ENCODE measurements around the gene C17orf113. TPM values are rescaled to one million over a fixed set of nuclear protein-coding genes. Genes with fewer than 3 reads are reported as not detected.

Gene C17orf113
- total RNA-seq, 4 donors from 2014 or later: 1.6 to 8.6 (median 3.2) TPM; not detected in 1

DNA sequence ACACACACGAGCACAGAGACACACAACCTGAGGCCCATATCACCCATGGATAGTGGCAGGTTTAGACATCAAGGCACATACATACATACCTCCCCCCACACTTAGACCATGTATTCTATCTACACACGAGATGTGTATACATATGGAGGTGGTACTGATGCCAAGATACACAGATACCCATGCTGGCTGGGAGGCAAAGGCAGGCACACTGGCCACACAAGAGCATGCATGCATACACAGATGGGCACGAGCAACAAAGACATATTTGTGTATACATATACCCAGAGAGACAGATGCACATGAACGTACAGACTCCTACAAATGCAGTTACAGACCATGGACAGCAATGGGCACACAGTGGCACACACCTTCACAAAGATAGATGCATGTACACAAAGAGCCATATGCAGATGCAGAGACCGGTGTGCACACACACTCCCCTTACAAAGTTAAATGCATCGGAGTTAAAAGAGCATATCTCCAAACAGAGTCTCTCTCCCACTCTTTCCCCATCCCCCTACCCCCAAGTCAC lies 2.0 kb upstream of the C17orf113 start:
- Histone ChIP-seq H3K4me1 (peaks cover 0 to 7% (median 2%) of the 10 kb centered on the region in 4 donors), H3K27me3 (no peaks in the 10 kb centered on the region), H3K9me3 (peaks cover 0 to 5% (median 0%) of the 10 kb centered on the region in 4 donors), H3K36me3 (no peaks in the 10 kb centered on the region), H3K4me3 (no peak overlapping the region), H3K27ac (no peak overlapping the region)
- no peak for TF ChIP-seq POLR2A (IDR thresholded peaks at IDR 0.05)
- TF ChIP-seq, protein P1, sequence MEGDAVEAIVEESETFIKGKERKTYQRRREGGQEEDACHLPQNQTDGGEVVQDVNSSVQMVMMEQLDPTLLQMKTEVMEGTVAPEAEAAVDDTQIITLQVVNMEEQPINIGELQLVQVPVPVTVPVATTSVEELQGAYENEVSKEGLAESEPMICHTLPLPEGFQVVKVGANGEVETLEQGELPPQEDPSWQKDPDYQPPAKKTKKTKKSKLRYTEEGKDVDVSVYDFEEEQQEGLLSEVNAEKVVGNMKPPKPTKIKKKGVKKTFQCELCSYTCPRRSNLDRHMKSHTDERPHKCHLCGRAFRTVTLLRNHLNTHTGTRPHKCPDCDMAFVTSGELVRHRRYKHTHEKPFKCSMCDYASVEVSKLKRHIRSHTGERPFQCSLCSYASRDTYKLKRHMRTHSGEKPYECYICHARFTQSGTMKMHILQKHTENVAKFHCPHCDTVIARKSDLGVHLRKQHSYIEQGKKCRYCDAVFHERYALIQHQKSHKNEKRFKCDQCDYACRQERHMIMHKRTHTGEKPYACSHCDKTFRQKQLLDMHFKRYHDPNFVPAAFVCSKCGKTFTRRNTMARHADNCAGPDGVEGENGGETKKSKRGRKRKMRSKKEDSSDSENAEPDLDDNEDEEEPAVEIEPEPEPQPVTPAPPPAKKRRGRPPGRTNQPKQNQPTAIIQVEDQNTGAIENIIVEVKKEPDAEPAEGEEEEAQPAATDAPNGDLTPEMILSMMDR (IDR thresholded peaks at IDR 0.05): no peak
- DNase-seq: no peak

- H3K36me3 ChIP-seq: no peaks in the 10 kb centered on the region
- peaks cover 0 to 7% (median 2%) of the 10 kb centered on the region in 4 donors for H3K4me1 ChIP-seq
- H3K4me3 ChIP-seq: no peak overlapping the region
- no peak overlapping the region for H3K27ac ChIP-seq
- H3K9me3 ChIP-seq: peaks cover 0 to 5% (median 0%) of the 10 kb centered on the region in 4 donors
- no peaks in the 10 kb centered on the region for H3K27me3 ChIP-seq
- no peak for DNase-seq
- TF ChIP-seq POLR2A (IDR thresholded peaks at IDR 0.05): no peak
- TF ChIP-seq, protein P1 (IDR thresholded peaks at IDR 0.05): no peak
Observed at GRCh38 chr17:42051645-42052044, 1.2 kb upstream of the C17orf113 start.

DNA sequence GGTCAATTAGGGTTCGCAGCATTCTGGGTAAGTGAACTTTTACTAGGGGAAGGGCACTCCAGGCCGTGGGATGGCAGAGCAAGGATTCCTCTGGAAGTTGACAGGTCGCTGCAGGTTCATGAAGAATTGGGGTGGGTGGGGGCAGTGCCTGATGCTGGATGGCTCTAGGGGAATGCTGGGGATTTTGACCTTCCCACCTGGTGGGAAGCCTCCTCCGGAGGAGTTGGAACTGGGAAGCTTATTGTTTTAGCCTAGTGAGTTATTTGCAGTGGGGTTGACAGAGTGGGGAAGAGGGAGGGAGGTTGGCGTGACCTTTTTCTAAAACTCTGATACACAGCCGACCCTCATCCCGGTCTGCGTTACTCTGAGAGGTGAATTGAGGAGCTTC lies 606 bp upstream of the C17orf113 start:
- Histone ChIP-seq H3K4me3 (peak overlapping the region; percentile 56 to 87 (median 68)), H3K27ac (peak overlapping the region in 1 of 4 donors; percentile 65), H3K4me1 (peaks cover 0 to 7% (median 2%) of the 10 kb centered on the region in 4 donors), H3K9me3 (no peaks in the 10 kb centered on the region), H3K27me3 (no peaks in the 10 kb centered on the region), H3K36me3 (no peaks in the 10 kb centered on the region)
- no peak for DNase-seq
- TF ChIP-seq, protein P1 (IDR thresholded peaks at IDR 0.05): no peak
- TF ChIP-seq POLR2A (IDR thresholded peaks at IDR 0.05): no peak

DNA sequence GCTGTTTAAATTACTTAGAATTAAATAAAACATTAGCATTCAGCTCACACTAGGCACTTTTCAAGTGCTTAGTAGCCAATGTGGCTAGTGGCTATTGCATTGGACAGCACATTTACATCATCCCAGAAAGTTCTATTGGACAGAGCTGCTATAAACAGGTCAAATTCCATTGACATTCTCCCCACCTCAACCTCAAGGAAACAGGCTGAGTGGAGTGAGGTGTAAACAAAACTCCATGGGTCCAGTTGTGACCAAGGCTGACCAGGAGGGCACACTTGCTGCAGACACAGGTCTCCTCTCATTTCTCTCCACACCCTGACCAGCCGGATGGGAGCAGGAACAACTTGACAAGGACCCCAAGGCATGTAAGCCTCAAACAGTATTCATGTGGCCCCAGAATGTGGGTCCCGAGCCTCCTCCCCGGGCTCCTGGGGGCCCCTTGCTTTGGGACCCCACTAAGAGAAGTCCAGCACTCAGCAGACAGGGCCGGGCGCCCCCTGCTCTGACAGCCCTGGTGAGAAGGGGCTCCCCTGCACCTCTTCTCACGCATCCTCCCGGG lies 488 bp downstream of the C17orf113 start:
- peak overlapping the region in 3 of 4 donors; percentile 15 to 65 (median 46) for H3K27ac ChIP-seq
- DNase-seq: no peak
- peaks cover 0 to 7% (median 2%) of the 10 kb centered on the region in 4 donors for H3K4me1 ChIP-seq
- H3K27me3 ChIP-seq: no peaks in the 10 kb centered on the region
- peak overlapping the region; percentile 56 to 87 (median 68) for H3K4me3 ChIP-seq
- TF ChIP-seq, protein P1 (IDR thresholded peaks at IDR 0.05): no peak
- TF ChIP-seq POLR2A (IDR thresholded peaks at IDR 0.05): peak in 1 of 2 donors; percentile 11
- H3K9me3 ChIP-seq: no peaks in the 10 kb centered on the region
- H3K36me3 ChIP-seq: no peaks in the 10 kb centered on the region

GRCh38 chr17:42047343-42047742 lies 3.1 kb downstream of the C17orf113 start:
- no peaks in the 10 kb centered on the region for H3K9me3 ChIP-seq

More at GRCh38 chr17:42047343-42047742, 3.1 kb downstream of the C17orf113 start:
- Histone ChIP-seq H3K27me3 (no peaks in the 10 kb centered on the region), H3K4me1 (peaks cover 0 to 7% (median 2%) of the 10 kb centered on the region in 4 donors), H3K4me3 (no peak overlapping the region), H3K27ac (no peak overlapping the region), H3K36me3 (no peaks in the 10 kb centered on the region)
- no peak for DNase-seq
- TF ChIP-seq, protein P1 (IDR thresholded peaks at IDR 0.05): no peak
- no peak for TF ChIP-seq POLR2A (IDR thresholded peaks at IDR 0.05)
